ENCODE results near the gene NUDT16L1. TPM values are rescaled to one million over a fixed set of nuclear protein-coding genes. Genes with fewer than 3 reads are reported as not detected.
A peak's percentile ranks its signal among the peaks of the same experiment; 100 is the strongest.

Gene NUDT16L1
- total and polyA plus RNA-seq, 2 of the 4 experiments (the other 2 are of a cell fraction): 22.9 to 44.3 TPM

DNA sequence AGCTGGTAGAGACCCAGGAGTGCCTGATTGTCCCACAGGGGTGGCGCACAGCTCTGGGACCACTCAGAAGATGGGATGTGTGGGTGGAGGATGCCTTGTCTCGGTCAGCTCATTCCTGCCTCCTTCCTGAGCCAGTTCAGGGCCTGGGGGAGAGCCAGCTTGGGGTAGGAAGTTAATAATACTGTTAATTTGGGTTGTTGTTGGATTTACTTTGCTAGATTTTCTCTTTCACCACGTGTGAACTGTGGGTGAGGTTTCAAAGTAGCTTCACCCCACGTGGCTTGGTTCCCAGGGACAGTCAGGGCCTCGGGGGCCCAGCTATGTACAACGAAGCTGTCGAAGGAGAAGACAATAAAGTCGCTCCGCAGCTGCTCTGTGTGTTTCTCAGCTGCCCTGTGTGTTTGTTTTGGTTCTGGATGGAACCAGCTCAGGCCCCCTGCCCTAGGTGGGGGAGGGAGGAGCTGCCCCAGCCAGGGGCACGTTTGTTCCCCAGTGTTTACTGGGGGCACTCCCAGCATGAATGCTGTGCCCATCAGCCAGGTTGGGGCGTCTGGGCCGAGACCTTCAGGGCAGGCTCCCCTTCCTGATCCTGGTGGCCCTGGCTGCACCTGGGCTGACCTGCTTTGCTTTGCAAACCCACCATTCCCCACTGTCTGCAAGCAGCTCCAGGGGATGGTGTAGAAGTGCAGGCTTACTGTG, 2.3 kb downstream of the NUDT16L1 start:
- H3K79me1 ChIP-seq (ENCODE audit: low read depth in 1 of 2, low read length in 2 of 2): peaks cover 0 to 26% of the 10 kb centered on the region in 2 experiments; a peak in 3 of 4 replicates
- POLR2A ChIA-PET (ENCODE audit: unreplicated experiment): no interaction called here
- H3K56ac ChIP-seq (ENCODE audit: extremely low read depth, insufficient read depth, low read length): no peak overlapping the region
- dilution Hi-C loops (cut with HindIII; ENCODE audit: low sequenced_read_pairs, unreplicated experiment): no loop called here
- BruUV-seq (replicated peaks): no TSS peak
- 65% methylated on average over 4 of the region's 12 CpGs; no CpG with 5 or more reads in 1 of the 2 experiments for WGBS, 2 experiments (ENCODE audit: extremely low coverage in 2 of 2, insufficient read length in 1 of 2)
- H3K4ac ChIP-seq (ENCODE audit: low read depth, low read length): no peak overlapping the region
- no peak overlapping the region for H3K27ac ChIP-seq (ENCODE audit: insufficient read depth, low read length)
- H3K4me2 ChIP-seq (ENCODE audit: low read depth, low read length): no peak overlapping the region
- no peak overlapping the region for H2BK120ac ChIP-seq (ENCODE audit: low read depth, low read length)
- H3K23ac ChIP-seq (ENCODE audit: low read depth, low read length): no peak overlapping the region
- no peak for DNase-seq
- intact Hi-C loops (cut with micrococcal nuclease): loop anchor here (2.0 kb wide), 1 partner anchor 261 kb away; no protein-coding TSS in a partner anchor
- H3K9me1 ChIP-seq (ENCODE audit: insufficient read depth, low read length): peaks cover 8% of the 10 kb centered on the region; the same call in 1 of the 2 replicates
- no peak for ATAC-seq (ENCODE audit: low read depth)
- H3K14ac ChIP-seq (replicated peaks; ENCODE audit: low read depth, low read length): no peak overlapping the region
- no peaks in the 10 kb centered on the region for H3K9me3 ChIP-seq (ENCODE audit: control insufficient read depth, insufficient read depth, low read length)
- no peak overlapping the region for H2BK15ac ChIP-seq (ENCODE audit: low read depth, low read length)
- in situ Hi-C loops (cut with MboI; ENCODE audit: low sequenced_read_pairs): no loop called here
- peak overlapping the region; percentile 21 for H2AFZ ChIP-seq (replicated peaks; ENCODE audit: low read length, poor library complexity)
- no peak overlapping the region for H3K9ac ChIP-seq (ENCODE audit: low read depth, low read length)
- no peaks in the 10 kb centered on the region for H3K27me3 ChIP-seq (ENCODE audit: control insufficient read depth, insufficient read depth, low read length)
- H2AK5ac ChIP-seq (ENCODE audit: low read depth, low read length): no peak overlapping the region
- no peak overlapping the region for H4K8ac ChIP-seq (ENCODE audit: low read depth in 2 of 2, low read length in 2 of 2)
- H2AK9ac ChIP-seq (replicated peaks; ENCODE audit: low read depth, low read length, poor library complexity): peak overlapping the region; percentile 0
- H3K36me3 ChIP-seq (ENCODE audit: control insufficient read depth, insufficient read depth, low read length): peaks cover 49% of the 10 kb centered on the region
- no peak overlapping the region for H2BK20ac ChIP-seq (ENCODE audit: low read depth, low read length)
- H3K4me3 ChIP-seq (ENCODE audit: insufficient read depth, low read depth, low read length): no peak overlapping the region
- peaks cover 7% of the 10 kb centered on the region for H3K4me1 ChIP-seq (ENCODE audit: control insufficient read depth, insufficient read depth, low read length)
- no peak overlapping the region for H2BK5ac ChIP-seq (ENCODE audit: low read depth, low read length, poor library complexity, severe bottlenecking)
- no peak overlapping the region for H3K18ac ChIP-seq (ENCODE audit: low read depth, low read length)
- H4K91ac ChIP-seq (ENCODE audit: insufficient read depth, low read depth, low read length): no peak overlapping the region
- CTCF ChIA-PET: interaction anchor here (1.4 kb wide), 1 partner anchor 11 kb away, joined by 3 read pairs; no protein-coding TSS in a partner anchor
- peaks cover 20% of the 10 kb centered on the region for H4K20me1 ChIP-seq (ENCODE audit: insufficient read depth, low read length)
- no peak overlapping the region for H4K5ac ChIP-seq (ENCODE audit: low read depth, low read length)
- TF ChIP-seq FOS (IDR thresholded peaks at IDR 0.05; ENCODE audit: low read depth, low read length) (no peak), BHLHE40 (IDR thresholded peaks at IDR 0.05; ENCODE audit: low read depth, low read length) (no peak), RFX5 (IDR thresholded peaks at IDR 0.05; ENCODE audit: low read depth, low read length) (no peak), CHD1 (IDR thresholded peaks at IDR 0.05; ENCODE audit: low read depth, low read length) (no peak), SMC3 (IDR thresholded peaks at IDR 0.05; ENCODE audit: low read depth, low read length) (no peak), RCOR1 (IDR thresholded peaks at IDR 0.05; ENCODE audit: insufficient replicate concordance, low read length) (no peak), MAFK (IDR thresholded peaks at IDR 0.05; ENCODE audit: low read depth, low read length) (no peak), MAZ (IDR thresholded peaks at IDR 0.05; ENCODE audit: borderline replicate concordance, low read depth, low read length) (no peak), MXI1 (IDR thresholded peaks at IDR 0.05; ENCODE audit: borderline replicate concordance, low read depth, low read length) (no peak), NFE2L2 (IDR thresholded peaks at IDR 0.05; ENCODE audit: low read depth, low read length) (no peak), POLR2A (IDR thresholded peaks at IDR 0.05; ENCODE audit: low read depth, low read length) (no peak), RAD21 (IDR thresholded peaks at IDR 0.05; ENCODE audit: low read length) (no peak)
- TF ChIP-seq, protein P1, sequence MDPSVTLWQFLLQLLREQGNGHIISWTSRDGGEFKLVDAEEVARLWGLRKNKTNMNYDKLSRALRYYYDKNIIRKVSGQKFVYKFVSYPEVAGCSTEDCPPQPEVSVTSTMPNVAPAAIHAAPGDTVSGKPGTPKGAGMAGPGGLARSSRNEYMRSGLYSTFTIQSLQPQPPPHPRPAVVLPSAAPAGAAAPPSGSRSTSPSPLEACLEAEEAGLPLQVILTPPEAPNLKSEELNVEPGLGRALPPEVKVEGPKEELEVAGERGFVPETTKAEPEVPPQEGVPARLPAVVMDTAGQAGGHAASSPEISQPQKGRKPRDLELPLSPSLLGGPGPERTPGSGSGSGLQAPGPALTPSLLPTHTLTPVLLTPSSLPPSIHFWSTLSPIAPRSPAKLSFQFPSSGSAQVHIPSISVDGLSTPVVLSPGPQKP (IDR thresholded peaks at IDR 0.05; ENCODE audit: borderline replicate concordance, low read depth, low read length): no peak
- TF ChIP-seq, protein P2, sequence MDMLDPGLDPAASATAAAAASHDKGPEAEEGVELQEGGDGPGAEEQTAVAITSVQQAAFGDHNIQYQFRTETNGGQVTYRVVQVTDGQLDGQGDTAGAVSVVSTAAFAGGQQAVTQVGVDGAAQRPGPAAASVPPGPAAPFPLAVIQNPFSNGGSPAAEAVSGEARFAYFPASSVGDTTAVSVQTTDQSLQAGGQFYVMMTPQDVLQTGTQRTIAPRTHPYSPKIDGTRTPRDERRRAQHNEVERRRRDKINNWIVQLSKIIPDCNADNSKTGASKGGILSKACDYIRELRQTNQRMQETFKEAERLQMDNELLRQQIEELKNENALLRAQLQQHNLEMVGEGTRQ (IDR thresholded peaks at IDR 0.05; ENCODE audit: low read depth, low read length): no peak
- TF ChIP-seq, protein P3, sequence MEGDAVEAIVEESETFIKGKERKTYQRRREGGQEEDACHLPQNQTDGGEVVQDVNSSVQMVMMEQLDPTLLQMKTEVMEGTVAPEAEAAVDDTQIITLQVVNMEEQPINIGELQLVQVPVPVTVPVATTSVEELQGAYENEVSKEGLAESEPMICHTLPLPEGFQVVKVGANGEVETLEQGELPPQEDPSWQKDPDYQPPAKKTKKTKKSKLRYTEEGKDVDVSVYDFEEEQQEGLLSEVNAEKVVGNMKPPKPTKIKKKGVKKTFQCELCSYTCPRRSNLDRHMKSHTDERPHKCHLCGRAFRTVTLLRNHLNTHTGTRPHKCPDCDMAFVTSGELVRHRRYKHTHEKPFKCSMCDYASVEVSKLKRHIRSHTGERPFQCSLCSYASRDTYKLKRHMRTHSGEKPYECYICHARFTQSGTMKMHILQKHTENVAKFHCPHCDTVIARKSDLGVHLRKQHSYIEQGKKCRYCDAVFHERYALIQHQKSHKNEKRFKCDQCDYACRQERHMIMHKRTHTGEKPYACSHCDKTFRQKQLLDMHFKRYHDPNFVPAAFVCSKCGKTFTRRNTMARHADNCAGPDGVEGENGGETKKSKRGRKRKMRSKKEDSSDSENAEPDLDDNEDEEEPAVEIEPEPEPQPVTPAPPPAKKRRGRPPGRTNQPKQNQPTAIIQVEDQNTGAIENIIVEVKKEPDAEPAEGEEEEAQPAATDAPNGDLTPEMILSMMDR (conservative IDR thresholded peaks at IDR 0.05; ENCODE audit: low read depth, low read length): no peak
